CD8-positive, alpha-beta memory T cell (primary cell): Measurements from ENCODE around the gene TMEM217. TPM values are rescaled to one million over a fixed set of nuclear protein-coding genes. Genes with fewer than 3 reads are reported as not detected.

Source experiments
- CTCF ChIA-PET: fragments of 350-600 bp; sonication (Branson Sonifier 250); formaldehyde crosslinking; loops from one replicate; lab custom pipeline; 2021; ENCODE audit warnings: antibody characterized with exemption; lab: Charles Lee
- POLR2A ChIA-PET: fragments of 350-600 bp; sonication (Branson Sonifier 250); formaldehyde crosslinking; loops from one replicate; lab custom pipeline; 2021; ENCODE audit warnings: antibody characterized with exemption; lab: Charles Lee
- DNase-seq, 5 donors: peaks; one replicate each; pipeline versions ENCODE4 v3.0.0 to v3.0.0-alpha.2; 2020 to 2022; ENCODE audit warnings: mixed read lengths in 1 of 5
- H3K27ac ChIP-seq: one replicate; pipeline ENCODE4 v1.7.0; 2013; ENCODE audit warnings: low read depth, mild to moderate bottlenecking, low read length, moderate library complexity
- H3K27me3 ChIP-seq: 2 replicates; pipeline ENCODE4 v1.7.0; 2013; ENCODE audit warnings: low read length, mild to moderate bottlenecking; ENCODE audit not compliant: insufficient read depth, poor library complexity, severe bottlenecking
- H3K36me3 ChIP-seq: 2 replicates; pipeline ENCODE4 v1.7.0; 2013; ENCODE audit warnings: mild to moderate bottlenecking, low read length, moderate library complexity; ENCODE audit not compliant: insufficient read depth
- H3K4me1 ChIP-seq: 2 replicates; pipeline ENCODE4 v1.7.0; 2013; ENCODE audit warnings: mild to moderate bottlenecking, low read length, moderate library complexity; ENCODE audit not compliant: insufficient read depth
- H3K4me3 ChIP-seq: 2 replicates; pipeline ENCODE4 v1.7.0; 2013; ENCODE audit warnings: mild to moderate bottlenecking, low read length
- H3K9me3 ChIP-seq: 2 replicates; pipeline ENCODE4 v1.7.0; 2013; ENCODE audit warnings: mild to moderate bottlenecking, low read length
- H3K27ac Mint-ChIP-seq, 8 donors: one replicate each; pipeline ENCODE4 v1.8.0; 2020 to 2021; ENCODE audit warnings: mixed read lengths in 8 of 8, mild to moderate bottlenecking in 6 of 8, inconsistent platforms in 3 of 8, moderate library complexity in 3 of 8
- H3K27me3 Mint-ChIP-seq, 2 donors: one replicate each; pipeline ENCODE4 v1.8.0; 2020 to 2021; ENCODE audit warnings: mixed read lengths in 2 of 2, mild to moderate bottlenecking in 1 of 2, moderate library complexity in 1 of 2
- H3K36me3 Mint-ChIP-seq, 3 donors: one replicate each; pipeline ENCODE4 v1.8.0; 2020 to 2021; ENCODE audit warnings: mixed read lengths in 3 of 3, inconsistent platforms in 1 of 3, mild to moderate bottlenecking in 1 of 3
- H3K4me1 Mint-ChIP-seq, 3 donors: one replicate each; pipeline ENCODE4 v1.8.0; 2020 to 2021; ENCODE audit warnings: mixed read lengths in 3 of 3, inconsistent platforms in 1 of 3, mild to moderate bottlenecking in 1 of 3
- H3K4me3 Mint-ChIP-seq, 7 donors: one replicate each; pipeline ENCODE4 v1.8.0; 2020 to 2021; ENCODE audit warnings: mixed read lengths in 7 of 7, mild to moderate bottlenecking in 6 of 7, moderate library complexity in 4 of 7, inconsistent platforms in 2 of 7
- H3K9me3 Mint-ChIP-seq, 5 donors: one replicate each; pipeline ENCODE4 v1.8.0; 2020 to 2022; ENCODE audit warnings: mixed read lengths in 5 of 5, mild to moderate bottlenecking in 3 of 5, moderate library complexity in 2 of 5, inconsistent platforms in 1 of 5
- polyA plus RNA-seq: library from polyadenylated mRNA; unstranded; fragments of 300-500 nt; fragmentation: Illumina TruSeq; gene quantifications from one replicate; pipeline ENCODE4 v1.2.3, GENCODE V29; 2021
- total RNA-seq, 2 experiments: library from RNA; stranded (reverse); gene quantifications; one replicate each; pipeline ENCODE4 v1.2.3, GENCODE V29; 2021

TMEM217 gene
- total and polyA plus RNA-seq, 3 experiments from 2014 or later: 0.44 to 6.6 (median 4.2) TPM

GRCh38 chr6:37285861-37286311 lies 27.9 kb upstream of the TMEM217 start:
- Mint-ChIP-seq H3K36me3 (peaks cover 12 to 73% (median 25%) of the 10 kb centered on the region in 3 donors), H3K27me3 (no peaks in the 10 kb centered on the region), H3K4me1 (peaks cover 15 to 25% (median 21%) of the 10 kb centered on the region in 3 donors), H3K4me3 (no peak overlapping the region), H3K27ac (no peak overlapping the region), H3K9me3 (no peaks in the 10 kb centered on the region)
- DNase-seq: no peak
- CTCF ChIA-PET: interaction anchor here (1.0 kb wide), 1 partner anchor 40 kb away, joined by 3 read pairs; no protein-coding TSS in a partner anchor
- POLR2A ChIA-PET: no interaction called here
- Histone ChIP-seq H3K4me3 (no peak overlapping the region), H3K4me1 (peaks cover 23% of the 10 kb centered on the region), H3K27me3 (no peaks in the 10 kb centered on the region), H3K27ac (no peak overlapping the region), H3K9me3 (no peaks in the 10 kb centered on the region), H3K36me3 (peaks cover 30% of the 10 kb centered on the region)

DNA sequence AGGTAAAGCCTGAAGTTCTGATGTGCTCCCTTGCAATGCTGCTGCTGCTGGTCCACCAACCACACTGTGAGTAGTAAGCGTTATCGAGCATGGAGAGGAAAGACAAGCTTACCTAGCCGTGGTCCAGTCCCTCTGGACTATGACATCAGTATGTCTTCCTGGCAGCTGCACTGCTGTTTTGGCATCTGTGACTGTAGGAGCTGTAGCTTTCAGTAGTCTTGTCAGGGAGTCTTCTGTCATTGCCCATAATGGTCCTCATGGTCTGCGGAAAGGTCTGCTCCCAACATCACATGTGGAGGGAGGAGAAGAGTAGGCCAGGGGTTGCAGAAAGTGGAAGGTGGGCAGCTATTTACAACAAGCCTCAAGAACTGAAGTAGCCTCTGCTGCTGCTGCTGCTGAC lies 26.8 kb upstream of the TMEM217 start:
- H3K9me3 ChIP-seq: no peaks in the 10 kb centered on the region
- H3K27ac ChIP-seq: no peak overlapping the region
- H3K4me3 ChIP-seq: no peak overlapping the region
- Mint-ChIP-seq H3K36me3 (peaks cover 12 to 79% (median 27%) of the 10 kb centered on the region in 3 donors), H3K27me3 (no peaks in the 10 kb centered on the region), H3K9me3 (no peaks in the 10 kb centered on the region), H3K4me1 (peaks cover 13 to 23% (median 15%) of the 10 kb centered on the region in 3 donors), H3K27ac (no peak overlapping the region), H3K4me3 (no peak overlapping the region)
- no peaks in the 10 kb centered on the region for H3K27me3 ChIP-seq
- ChIA-PET POLR2A (no interaction called here), CTCF (no interaction called here)
- DNase-seq: no peak
- peaks cover 39% of the 10 kb centered on the region for H3K36me3 ChIP-seq
- peaks cover 15% of the 10 kb centered on the region for H3K4me1 ChIP-seq

GRCh38 chr6:37283671-37284151 lies 25.8 kb upstream of the TMEM217 start:
- H3K27ac Mint-ChIP-seq: peak overlapping the region in 2 of 8 donors; percentile 3 to 84
- H3K36me3 Mint-ChIP-seq: peaks cover 12 to 86% (median 27%) of the 10 kb centered on the region in 3 donors
- H3K27me3 Mint-ChIP-seq: no peaks in the 10 kb centered on the region
- no peaks in the 10 kb centered on the region for H3K9me3 ChIP-seq
- H3K9me3 Mint-ChIP-seq: no peaks in the 10 kb centered on the region
- H3K27ac ChIP-seq: no peak overlapping the region
- CTCF ChIA-PET: no interaction called here
- peaks cover 5% of the 10 kb centered on the region for H3K4me1 ChIP-seq
- H3K4me3 Mint-ChIP-seq: no peak overlapping the region
- DNase-seq: no peak
- POLR2A ChIA-PET: no interaction called here
- H3K4me3 ChIP-seq: no peak overlapping the region
- H3K27me3 ChIP-seq: no peaks in the 10 kb centered on the region
- H3K4me1 Mint-ChIP-seq: peaks cover 7 to 15% (median 9%) of the 10 kb centered on the region in 3 donors
- peaks cover 45% of the 10 kb centered on the region for H3K36me3 ChIP-seq

GRCh38 chr6:37283268-37283667 lies 25.3 kb upstream of the TMEM217 start:
- H3K4me1 ChIP-seq: peaks cover 2% of the 10 kb centered on the region
- H3K27me3 Mint-ChIP-seq: no peaks in the 10 kb centered on the region
- no peak overlapping the region for H3K4me3 Mint-ChIP-seq
- H3K36me3 Mint-ChIP-seq: peaks cover 12 to 89% (median 27%) of the 10 kb centered on the region in 3 donors
- H3K9me3 Mint-ChIP-seq: no peaks in the 10 kb centered on the region
- H3K9me3 ChIP-seq: no peaks in the 10 kb centered on the region
- no peak overlapping the region for H3K27ac ChIP-seq
- ChIA-PET POLR2A (no interaction called here), CTCF (no interaction called here)
- no peak overlapping the region for H3K4me3 ChIP-seq
- H3K4me1 Mint-ChIP-seq: peaks cover 9 to 15% (median 12%) of the 10 kb centered on the region in 3 donors
- no peak for DNase-seq
- H3K36me3 ChIP-seq: peaks cover 45% of the 10 kb centered on the region
- H3K27me3 ChIP-seq: no peaks in the 10 kb centered on the region
- H3K27ac Mint-ChIP-seq: peak overlapping the region in 3 of 8 donors; percentile 3 to 84 (median 17)

DNA sequence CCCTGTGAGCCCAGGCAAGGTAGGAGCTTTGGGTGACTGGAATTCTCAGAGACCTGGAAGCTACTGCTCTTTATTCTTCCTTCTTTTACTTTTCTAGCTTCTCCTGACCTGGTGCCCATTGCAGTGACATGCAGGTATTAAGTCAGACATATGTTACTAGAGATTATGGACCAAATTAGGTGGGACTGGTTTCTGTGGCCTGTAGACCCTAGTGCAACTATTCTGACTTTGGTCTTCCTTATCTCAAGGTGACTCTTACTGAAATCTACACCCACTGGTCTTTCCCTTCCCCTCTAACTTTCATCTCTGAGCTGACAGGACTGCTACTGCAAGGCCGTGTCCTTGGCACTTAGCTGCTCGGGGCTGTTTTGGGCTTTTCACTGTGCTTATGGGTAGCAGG lies 24.4 kb upstream of the TMEM217 start:
- no peak overlapping the region for H3K27ac ChIP-seq
- ChIA-PET POLR2A (no interaction called here), CTCF (no interaction called here)
- Mint-ChIP-seq H3K27ac (peak overlapping the region in 1 of 8 donors; percentile 26), H3K9me3 (no peaks in the 10 kb centered on the region), H3K4me1 (peaks cover 10 to 16% (median 13%) of the 10 kb centered on the region in 3 donors), H3K4me3 (no peak overlapping the region), H3K36me3 (peaks cover 12 to 81% (median 22%) of the 10 kb centered on the region in 3 donors), H3K27me3 (no peaks in the 10 kb centered on the region)
- no peaks in the 10 kb centered on the region for H3K4me1 ChIP-seq
- H3K27me3 ChIP-seq: no peaks in the 10 kb centered on the region
- no peak overlapping the region for H3K4me3 ChIP-seq
- DNase-seq: no peak
- H3K36me3 ChIP-seq: peaks cover 45% of the 10 kb centered on the region
- no peaks in the 10 kb centered on the region for H3K9me3 ChIP-seq

GRCh38 chr6:37280162-37280887 lies 22.4 kb upstream of the TMEM217 start:
- Mint-ChIP-seq H3K27me3 (no peaks in the 10 kb centered on the region), H3K27ac (peak overlapping the region in 3 of 8 donors; percentile 12 to 84 (median 17)), H3K4me1 (peaks cover 18 to 27% (median 26%) of the 10 kb centered on the region in 3 donors), H3K9me3 (no peaks in the 10 kb centered on the region), H3K36me3 (peaks cover 12 to 73% (median 18%) of the 10 kb centered on the region in 3 donors), H3K4me3 (no peak overlapping the region)
- DNase-seq: no peak
- H3K4me3 ChIP-seq: no peak overlapping the region
- ChIA-PET POLR2A (no interaction called here), CTCF (interaction anchor here (1.3 kb wide), 1 partner anchor 23 kb away, joined by 3 read pairs; the partner anchor contains the start of gene TBC1D22B)
- H3K4me1 ChIP-seq: no peaks in the 10 kb centered on the region
- H3K27ac ChIP-seq: no peak overlapping the region
- peaks cover 45% of the 10 kb centered on the region for H3K36me3 ChIP-seq
- H3K9me3 ChIP-seq: no peaks in the 10 kb centered on the region
- no peaks in the 10 kb centered on the region for H3K27me3 ChIP-seq

DNA sequence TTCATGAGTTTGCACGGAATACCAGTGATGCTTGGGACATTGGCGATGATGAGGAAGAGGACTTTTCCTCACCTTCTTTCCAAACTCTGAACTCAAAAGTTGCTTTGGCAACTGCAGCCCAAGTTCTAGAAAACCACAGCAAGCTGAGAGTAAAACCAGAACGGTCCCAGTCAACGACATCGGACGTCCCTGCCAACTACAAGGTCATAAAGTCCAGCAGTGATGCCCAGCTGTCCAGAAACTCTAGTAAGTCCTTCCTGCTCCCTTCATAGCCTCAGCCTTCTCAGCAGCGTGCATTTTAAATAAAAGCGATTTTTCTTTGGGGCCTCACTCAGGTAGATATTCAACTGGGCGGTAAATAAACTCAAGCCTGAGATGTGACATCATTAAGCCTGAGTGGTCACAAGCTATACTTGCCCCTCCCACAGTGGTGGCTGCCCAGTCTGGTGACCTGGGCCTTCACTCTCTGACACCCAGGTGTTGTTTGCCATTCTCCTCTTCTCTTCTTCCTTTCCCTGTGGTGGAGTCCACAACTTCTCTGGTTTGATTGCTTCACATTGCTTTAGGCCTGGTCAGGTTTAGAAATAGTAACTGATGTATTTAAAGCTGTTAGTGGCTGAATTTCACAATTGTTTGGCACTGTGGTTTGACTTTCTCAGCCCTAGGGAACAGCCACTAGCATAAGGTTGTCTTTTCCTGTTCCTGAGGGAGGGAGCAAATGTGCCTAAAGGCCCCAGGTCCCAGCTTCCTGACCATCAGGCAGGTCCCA lies 21.6 kb upstream of the TMEM217 start:
- H3K36me3 ChIP-seq: peaks cover 40% of the 10 kb centered on the region
- Mint-ChIP-seq H3K27ac (peak overlapping the region in 1 of 8 donors; percentile 50), H3K4me3 (no peak overlapping the region), H3K27me3 (no peaks in the 10 kb centered on the region), H3K36me3 (peaks cover 8 to 70% (median 15%) of the 10 kb centered on the region in 3 donors), H3K4me1 (peaks cover 19 to 32% (median 31%) of the 10 kb centered on the region in 3 donors), H3K9me3 (no peaks in the 10 kb centered on the region)
- H3K4me3 ChIP-seq: no peak overlapping the region
- no peaks in the 10 kb centered on the region for H3K4me1 ChIP-seq
- H3K27ac ChIP-seq: no peak overlapping the region
- CTCF ChIA-PET: no interaction called here
- DNase-seq: no peak
- H3K9me3 ChIP-seq: no peaks in the 10 kb centered on the region
- no peaks in the 10 kb centered on the region for H3K27me3 ChIP-seq
- POLR2A ChIA-PET: interaction anchor here (0.5 kb wide), 1 partner anchor 141 kb away, joined by 3 read pairs; no protein-coding TSS in a partner anchor
